ENCODE results near the gene PNPLA5.

Gene PNPLA5

GRCh38 chr22:43900206-43900605 is 8.4 kb upstream of the PNPLA5 start:
- DNase-seq, result no peak

- peak; percentile 33 for DNase-seq
Measured at GRCh38 chr22:43897751-43898261, 6.0 kb upstream of the PNPLA5 start.

GRCh38 chr22:43895986-43896645 is 4.3 kb upstream of the PNPLA5 start:
- DNase-seq, result no peak

GRCh38 chr22:43894122-43894521 is 2.3 kb upstream of the PNPLA5 start:
- DNase-seq, result no peak

GRCh38 chr22:43893266-43893665 is 1.5 kb upstream of the PNPLA5 start:
- no peak for DNase-seq

- no peak for DNase-seq
Measured at GRCh38 chr22:43892183-43892894, 526 bp upstream of the PNPLA5 start.

- DNase-seq, result no peak
Measured at GRCh38 chr22:43890901-43891331, 897 bp downstream of the PNPLA5 start.

- DNase-seq, result no peak
Measured at GRCh38 chr22:43889860-43890253, 2.0 kb downstream of the PNPLA5 start.

GRCh38 chr22:43889201-43889859 is 2.5 kb downstream of the PNPLA5 start:
- DNase-seq, result no peak

GRCh38 chr22:43888740-43889139 is 3.1 kb downstream of the PNPLA5 start:
- no peak for DNase-seq

GRCh38 chr22:43887391-43887790 is 4.4 kb downstream of the PNPLA5 start:
- DNase-seq, result no peak

- DNase-seq, result no peak
Measured at GRCh38 chr22:43886231-43886630, 5.6 kb downstream of the PNPLA5 start.

- no peak for DNase-seq
Measured at GRCh38 chr22:43885786-43886185, 6.0 kb downstream of the PNPLA5 start.

GRCh38 chr22:43885319-43885671 is 6.5 kb downstream of the PNPLA5 start:
- DNase-seq, result no peak

GRCh38 chr22:43884600-43885318 is 7.1 kb downstream of the PNPLA5 start:
- DNase-seq, result peak; percentile 76

GRCh38 chr22:43883719-43884415 is 7.9 kb downstream of the PNPLA5 start:
- no peak for DNase-seq

- DNase-seq, result peak; percentile 75
Measured at GRCh38 chr22:43883012-43883661, 8.7 kb downstream of the PNPLA5 start.

GRCh38 chr22:43882122-43882767 is 9.6 kb downstream of the PNPLA5 start:
- no peak for DNase-seq

- no peak for DNase-seq
Measured at GRCh38 chr22:43881091-43882061, 10.4 kb downstream of the PNPLA5 start.

GRCh38 chr22:43880541-43880991 is 11.2 kb downstream of the PNPLA5 start:
- no peak for DNase-seq

Data from activated CD4-positive, alpha-beta T cell treated with anti-CD3 and anti-CD28 coated beads, Interleukin-2, Interleukin-6, amounts not matched to agents 100 ng/mL and 50 ng/mL, durations not matched to agents 16 hours and 8 hours (primary cell).